Transverse colon (tissue), 4 donors: ENCODE measurements around the gene KLHDC9.

ENCODE experiments used
- POLR2A ChIP-seq: fragments of 450-650 bp; IDR thresholded peaks from one replicate; pipeline ENCODE4 v1.6.1; 2016; ENCODE audit warnings: antibody characterized with exemption, mild to moderate bottlenecking, moderate library complexity
- POLR2AphosphoS5 ChIP-seq, 3 donors: sonication (generic); formaldehyde crosslinking; IDR thresholded peaks; one replicate each; pipeline ENCODE4 v1.6.1; 2016; ENCODE audit warnings: antibody characterized with exemption in 3 of 3
- TF ChIP-seq, protein P1 (sequence below), 5 experiments: fragments of 200-600 bp in 3 of 5; fragments of 450-650 bp in 2 of 5; sonication (generic) in 3 of 5; IDR thresholded peaks; 1 replicate in 2 of 5; 2 replicates in 3 of 5; pipeline ENCODE4 v1.5.1; 2016 to 2017; ENCODE audit warnings: antibody characterized with exemption in 5 of 5, inconsistent platforms in 3 of 5, mild to moderate bottlenecking in 2 of 5, moderate library complexity in 1 of 5

DNA sequence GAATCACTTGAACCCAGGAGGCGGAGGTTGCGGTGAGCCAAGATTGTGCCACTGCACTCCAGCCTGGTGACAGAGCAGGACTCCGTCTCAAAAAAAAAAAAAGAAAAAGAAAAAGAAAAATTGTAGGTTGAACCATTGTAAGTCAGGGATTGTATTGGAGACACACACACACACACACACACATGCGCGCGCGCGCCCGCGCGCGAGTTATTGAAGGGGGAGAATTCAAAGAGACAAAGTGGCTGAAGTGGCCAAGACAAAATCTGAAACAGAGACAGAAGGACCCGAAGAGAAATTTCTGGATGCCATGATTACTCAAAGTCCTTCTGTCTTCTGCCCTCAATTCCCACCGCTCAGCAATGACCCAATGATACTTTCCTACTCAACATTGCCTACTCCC lies 3.7 kb upstream of the KLHDC9 start:
- TF ChIP-seq, protein P1, sequence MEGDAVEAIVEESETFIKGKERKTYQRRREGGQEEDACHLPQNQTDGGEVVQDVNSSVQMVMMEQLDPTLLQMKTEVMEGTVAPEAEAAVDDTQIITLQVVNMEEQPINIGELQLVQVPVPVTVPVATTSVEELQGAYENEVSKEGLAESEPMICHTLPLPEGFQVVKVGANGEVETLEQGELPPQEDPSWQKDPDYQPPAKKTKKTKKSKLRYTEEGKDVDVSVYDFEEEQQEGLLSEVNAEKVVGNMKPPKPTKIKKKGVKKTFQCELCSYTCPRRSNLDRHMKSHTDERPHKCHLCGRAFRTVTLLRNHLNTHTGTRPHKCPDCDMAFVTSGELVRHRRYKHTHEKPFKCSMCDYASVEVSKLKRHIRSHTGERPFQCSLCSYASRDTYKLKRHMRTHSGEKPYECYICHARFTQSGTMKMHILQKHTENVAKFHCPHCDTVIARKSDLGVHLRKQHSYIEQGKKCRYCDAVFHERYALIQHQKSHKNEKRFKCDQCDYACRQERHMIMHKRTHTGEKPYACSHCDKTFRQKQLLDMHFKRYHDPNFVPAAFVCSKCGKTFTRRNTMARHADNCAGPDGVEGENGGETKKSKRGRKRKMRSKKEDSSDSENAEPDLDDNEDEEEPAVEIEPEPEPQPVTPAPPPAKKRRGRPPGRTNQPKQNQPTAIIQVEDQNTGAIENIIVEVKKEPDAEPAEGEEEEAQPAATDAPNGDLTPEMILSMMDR (IDR thresholded peaks at IDR 0.05), result no peak
- TF ChIP-seq POLR2A (no peak), POLR2AphosphoS5 (IDR thresholded peaks at IDR 0.05) (no peak)
